OCI-LY1 (cell line): ENCODE data around the gene LAMC1.
"Not testable (repeated sequence)": the region's sequence is repeated elsewhere in the genome, so short reads cannot be mapped to it uniquely, and the experiment has no call there.

Source experiments
- H2AFZ ChIP-seq: fragments of 200-600 bp; sonication (generic), shearing (Covaris generic); 2 replicates; pipeline ENCODE4 v1.6.0; 2014; ENCODE audit warnings: antibody characterized with exemption, mild to moderate bottlenecking, low read length
- H3F3A ChIP-seq: fragments of 200-600 bp; sonication (generic), shearing (Covaris generic); 2 replicates; pipeline ENCODE4 v1.6.0; 2014; ENCODE audit warnings: mild to moderate bottlenecking, antibody characterized with exemption, low read length, moderate library complexity; ENCODE audit not compliant: insufficient read depth
- H3K27ac ChIP-seq: fragments of 200-600 bp; sonication (generic); 2 replicates; pipeline ENCODE4 v1.5.1; 2014; ENCODE audit warnings: low read length, mixed run types, mild to moderate bottlenecking, low read depth; ENCODE audit not compliant: poor library complexity, severe bottlenecking
- H3K27me3 ChIP-seq: fragments of 200-600 bp; sonication (generic); 2 replicates; pipeline ENCODE4 v1.6.0; 2014; ENCODE audit warnings: antibody characterized with exemption, mild to moderate bottlenecking, low read length, moderate library complexity; ENCODE audit not compliant: insufficient read depth
- H3K36me3 ChIP-seq: fragments of 200-600 bp; sonication (generic); 2 replicates; pipeline ENCODE4 v1.6.1; 2014; ENCODE audit warnings: mild to moderate bottlenecking, antibody characterized with exemption, low read length, moderate library complexity, mixed read lengths; ENCODE audit not compliant: insufficient read depth
- H3K4me1 ChIP-seq: fragments of 200-600 bp; sonication (generic); 2 replicates; pipeline ENCODE4 v1.5.1; 2014; ENCODE audit warnings: mild to moderate bottlenecking, low read length, moderate library complexity; ENCODE audit not compliant: insufficient read depth, severe bottlenecking
- H3K4me2 ChIP-seq: fragments of 200-600 bp; sonication (generic), shearing (Covaris generic); 2 replicates; pipeline ENCODE4 v1.6.1; 2014; ENCODE audit warnings: low read length
- H3K4me3 ChIP-seq: fragments of 200-600 bp; sonication (generic); 2 replicates; pipeline ENCODE4 v1.5.1; 2014; ENCODE audit warnings: low read length, low read depth, mild to moderate bottlenecking, mixed read lengths; ENCODE audit not compliant: poor library complexity, severe bottlenecking
- H3K79me2 ChIP-seq: fragments of 200-600 bp; shearing (Covaris generic); 2 replicates; pipeline ENCODE4 v1.6.1; 2016; ENCODE audit warnings: mixed run types, low read length, mixed read lengths; ENCODE audit not compliant: insufficient read depth
- H3K9ac ChIP-seq: fragments of 200-600 bp; sonication (generic), shearing (Covaris generic); 2 replicates; pipeline ENCODE4 v1.6.1; 2014; ENCODE audit warnings: mild to moderate bottlenecking, low read length, mixed read lengths
- H3K9me2 ChIP-seq: fragments of 200-600 bp; sonication (generic), shearing (Covaris generic); 2 replicates; pipeline ENCODE4 v1.6.1; 2014; ENCODE audit warnings: low read depth, mild to moderate bottlenecking, low read length, mixed read lengths
- H3K9me3 ChIP-seq: fragments of 200-600 bp; shearing (Covaris generic); 2 replicates; pipeline ENCODE4 v1.6.1; 2014; ENCODE audit warnings: low read length, mixed read lengths
- H4K20me1 ChIP-seq: fragments of 200-600 bp; sonication (generic), shearing (Covaris generic); 2 replicates; pipeline ENCODE4 v1.6.0; 2016; ENCODE audit warnings: mild to moderate bottlenecking, low read length; ENCODE audit not compliant: insufficient read depth
- EZH2 ChIP-seq: fragments of 200-600 bp; sonication (generic), shearing (Covaris generic); IDR thresholded peaks from 2 replicates; pipeline ENCODE4 v1.8.0; 2017; ENCODE audit warnings: borderline replicate concordance, mixed run types, mild to moderate bottlenecking, antibody characterized with exemption, low read length, moderate library complexity, mixed read lengths
- TF ChIP-seq, protein P1 (sequence below): fragments of 200-600 bp; sonication (generic), shearing (Covaris generic); IDR thresholded peaks from 2 replicates; pipeline ENCODE4 v1.5.1; 2017; ENCODE audit warnings: mild to moderate bottlenecking, antibody characterized with exemption, low read length, moderate library complexity, mixed read lengths

LAMC1 gene

DNA sequence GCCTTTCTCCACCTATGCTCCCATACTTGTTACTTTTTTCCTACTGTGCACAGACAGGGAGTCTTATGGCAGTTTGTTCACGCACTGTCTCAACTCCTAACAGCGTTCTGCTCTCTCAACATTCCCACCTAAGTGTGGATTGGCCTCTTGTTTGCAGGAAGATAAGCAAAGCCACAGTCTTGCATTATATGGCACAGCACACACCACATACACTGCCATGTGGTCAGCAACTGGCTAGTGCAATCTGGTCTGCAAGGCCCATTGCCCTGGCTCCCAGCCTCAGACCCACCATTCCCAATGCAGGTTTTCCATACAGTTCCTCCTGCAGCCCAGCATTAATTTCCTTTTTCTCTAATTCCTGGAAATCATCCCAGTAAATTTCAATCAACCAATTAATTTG lies 124.5 kb downstream of the LAMC1 start:
- Histone ChIP-seq H3K4me1 (no peaks in the 10 kb centered on the region), H3F3A (no peaks in the 10 kb centered on the region), H3K9me2 (no peaks in the 10 kb centered on the region), H3K27ac (no peak overlapping the region), H3K9ac (no peak overlapping the region), H3K4me2 (no peak overlapping the region), H3K36me3 (peaks cover 20% of the 10 kb centered on the region), H3K4me3 (no peak overlapping the region), H3K79me2 (no peaks in the 10 kb centered on the region), H2AFZ (no peak overlapping the region), H3K27me3 (no peaks in the 10 kb centered on the region), H3K9me3 (no peaks in the 10 kb centered on the region), H4K20me1 (no peaks in the 10 kb centered on the region)
- no peak for TF ChIP-seq EZH2
- TF ChIP-seq, protein P1, sequence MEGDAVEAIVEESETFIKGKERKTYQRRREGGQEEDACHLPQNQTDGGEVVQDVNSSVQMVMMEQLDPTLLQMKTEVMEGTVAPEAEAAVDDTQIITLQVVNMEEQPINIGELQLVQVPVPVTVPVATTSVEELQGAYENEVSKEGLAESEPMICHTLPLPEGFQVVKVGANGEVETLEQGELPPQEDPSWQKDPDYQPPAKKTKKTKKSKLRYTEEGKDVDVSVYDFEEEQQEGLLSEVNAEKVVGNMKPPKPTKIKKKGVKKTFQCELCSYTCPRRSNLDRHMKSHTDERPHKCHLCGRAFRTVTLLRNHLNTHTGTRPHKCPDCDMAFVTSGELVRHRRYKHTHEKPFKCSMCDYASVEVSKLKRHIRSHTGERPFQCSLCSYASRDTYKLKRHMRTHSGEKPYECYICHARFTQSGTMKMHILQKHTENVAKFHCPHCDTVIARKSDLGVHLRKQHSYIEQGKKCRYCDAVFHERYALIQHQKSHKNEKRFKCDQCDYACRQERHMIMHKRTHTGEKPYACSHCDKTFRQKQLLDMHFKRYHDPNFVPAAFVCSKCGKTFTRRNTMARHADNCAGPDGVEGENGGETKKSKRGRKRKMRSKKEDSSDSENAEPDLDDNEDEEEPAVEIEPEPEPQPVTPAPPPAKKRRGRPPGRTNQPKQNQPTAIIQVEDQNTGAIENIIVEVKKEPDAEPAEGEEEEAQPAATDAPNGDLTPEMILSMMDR: no peak

DNA sequence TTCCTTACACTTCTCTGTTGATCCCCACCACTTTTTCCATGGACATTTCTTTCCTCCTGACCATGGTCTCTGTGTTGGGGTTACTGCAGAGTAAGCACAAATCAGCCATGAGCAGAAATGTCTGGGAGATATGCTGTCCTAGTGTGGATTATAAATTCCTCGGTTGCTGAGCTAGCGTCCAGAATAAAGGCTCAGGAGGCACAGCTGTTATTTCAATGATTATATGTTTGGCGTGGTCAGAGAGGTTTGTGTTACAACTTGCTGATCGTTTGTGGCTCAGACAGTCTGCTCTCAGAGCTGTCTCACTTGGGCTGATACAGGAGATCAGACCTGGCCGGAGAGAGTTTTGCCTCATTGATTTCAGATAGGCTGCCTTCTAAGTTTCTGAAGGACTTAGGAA lies 125.4 kb downstream of the LAMC1 start:
- no peaks in the 10 kb centered on the region for H3K9me2 ChIP-seq
- no peak overlapping the region for H3K4me3 ChIP-seq
- no peak overlapping the region for H3K27ac ChIP-seq
- no peak overlapping the region for H3K4me2 ChIP-seq
- H3K27me3 ChIP-seq: no peaks in the 10 kb centered on the region
- no peaks in the 10 kb centered on the region for H3K4me1 ChIP-seq
- peaks cover 11% of the 10 kb centered on the region for H3K36me3 ChIP-seq
- H4K20me1 ChIP-seq: no peaks in the 10 kb centered on the region
- no peak overlapping the region for H3K9ac ChIP-seq
- TF ChIP-seq, protein P1: no peak
- TF ChIP-seq EZH2: no peak
- H3K9me3 ChIP-seq: no peaks in the 10 kb centered on the region
- no peaks in the 10 kb centered on the region for H3F3A ChIP-seq
- no peaks in the 10 kb centered on the region for H3K79me2 ChIP-seq
- H2AFZ ChIP-seq: no peak overlapping the region

DNA sequence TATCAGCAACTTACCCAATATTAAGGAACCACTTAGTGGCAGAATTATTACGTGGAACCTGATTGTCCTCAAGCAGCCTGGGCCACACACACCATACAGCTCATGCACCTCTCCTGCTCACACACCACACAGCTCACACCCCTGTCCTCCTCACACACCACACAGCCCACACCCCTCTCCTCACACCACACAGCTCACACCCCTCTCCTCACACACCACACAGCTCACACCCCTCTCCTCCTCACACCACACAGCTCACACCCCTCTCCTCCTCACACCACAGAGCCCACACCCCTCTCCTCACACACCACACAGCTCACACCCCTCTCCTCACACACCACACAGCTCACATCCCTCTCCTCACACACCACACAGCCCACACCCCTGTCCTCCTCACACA lies 126.1 kb downstream of the LAMC1 start:
- 0 out of 2 replicates have a peak, but pooled peaks cover 3% of the 10 kb centered on the region for H3K27me3 ChIP-seq
- H2AFZ ChIP-seq: no peak overlapping the region
- no peaks in the 10 kb centered on the region for H3F3A ChIP-seq
- H3K9ac ChIP-seq: no peak overlapping the region
- H3K4me1 ChIP-seq: no peaks in the 10 kb centered on the region
- H3K79me2 ChIP-seq: no peaks in the 10 kb centered on the region
- H4K20me1 ChIP-seq: no peaks in the 10 kb centered on the region
- H3K9me2 ChIP-seq: no peaks in the 10 kb centered on the region
- H3K27ac ChIP-seq: no peak overlapping the region
- H3K4me3 ChIP-seq: no peak overlapping the region
- H3K9me3 ChIP-seq: no peaks in the 10 kb centered on the region
- peaks cover 6% of the 10 kb centered on the region; the same call in 1 of the 2 replicates for H3K36me3 ChIP-seq
- H3K4me2 ChIP-seq: no peak overlapping the region
- TF ChIP-seq, protein P1: no peak
- TF ChIP-seq EZH2: no peak

DNA sequence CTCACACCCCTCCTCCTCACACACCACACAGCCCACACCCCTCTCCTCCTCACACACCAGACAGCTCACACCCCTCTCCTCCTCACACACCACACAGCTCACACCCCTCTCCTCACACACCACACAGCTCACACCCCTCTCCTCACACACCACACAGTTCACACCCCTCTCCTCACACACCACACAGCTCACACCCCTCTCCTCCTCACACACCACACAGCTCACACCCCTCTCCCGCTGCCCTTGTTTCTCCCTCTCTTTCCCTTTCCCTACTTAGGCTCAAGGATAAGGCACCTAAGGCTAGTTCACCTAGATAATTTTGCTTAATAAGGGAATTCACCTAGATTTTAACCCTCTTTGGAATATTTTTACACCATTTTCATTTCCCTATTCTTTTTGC lies 126.8 kb downstream of the LAMC1 start:
- not testable (repeated sequence) for H2AFZ ChIP-seq, H3K36me3 ChIP-seq, H3K9me2 ChIP-seq, H3K4me3 ChIP-seq, H3K79me2 ChIP-seq, H3K4me1 ChIP-seq, H4K20me1 ChIP-seq, H3K4me2 ChIP-seq, H3K9me3 ChIP-seq, H3K27ac ChIP-seq, H3K9ac ChIP-seq, H3K27me3 ChIP-seq, H3F3A ChIP-seq
